NT2/D1 (cell line): ENCODE data around the gene SLC10A1.

Experiments used
- SUZ12 ChIP-seq: IDR thresholded peaks from 2 replicates; pipeline ENCODE4 v1.6.1; 2011; ENCODE audit not compliant: insufficient read length, insufficient read depth; ENCODE audit errors: extremely low read depth
- YY1 ChIP-seq: IDR thresholded peaks from 2 replicates; pipeline ENCODE4 v1.6.1; 2011; ENCODE audit not compliant: insufficient read length, insufficient read depth
- ZNF274 ChIP-seq: IDR thresholded peaks from 2 replicates; pipeline ENCODE4 v1.6.1; 2011; ENCODE audit warnings: mild to moderate bottlenecking, low read depth, low read length

DNA sequence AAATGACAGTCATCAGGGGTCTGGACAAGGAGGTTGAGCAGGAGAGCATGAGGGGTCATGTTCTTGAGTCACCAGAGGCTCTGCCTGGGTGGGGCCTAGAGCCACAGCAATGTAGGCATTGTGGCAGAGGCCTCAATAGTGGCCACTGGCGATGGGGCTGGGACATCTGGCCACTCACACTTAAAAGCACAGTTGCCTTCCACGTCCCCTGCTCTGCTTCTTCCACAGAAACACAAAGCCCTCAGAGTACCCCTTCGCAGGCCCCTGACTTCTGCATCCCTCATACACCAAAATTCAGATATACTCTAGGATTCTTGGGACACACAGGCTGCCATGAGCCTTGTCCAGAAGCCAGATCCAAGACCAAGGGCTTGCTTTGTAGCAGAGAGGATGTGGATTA is 2.2 kb downstream of the SLC10A1 start:
- TF ChIP-seq ZNF274 (no peak), YY1 (no peak), SUZ12 (no peak)
